Stomach (tissue), 9 donors: Measurements from ENCODE around the gene CMYA5. TPM values are rescaled to one million over a fixed set of nuclear protein-coding genes. Genes with fewer than 3 reads are reported as not detected.

Source experiments
- DNase-seq, 2 donors: peaks; one replicate each; pipeline versions ENCODE4 v3.0.0 to v3.0.0-alpha.2; 2013 to 2019
- H3K27ac ChIP-seq, 5 donors: fragments of 200-600 bp in 4 of 5; sonication (generic) in 4 of 5; one replicate each; pipeline ENCODE4 v1.5.1; 2013 to 2019; ENCODE audit warnings: mild to moderate bottlenecking in 1 of 5, moderate library complexity in 1 of 5
- H3K27me3 ChIP-seq, 3 donors: fragments of 200-600 bp; sonication (generic); one replicate each; pipeline ENCODE4 v1.5.1; 2017 to 2019; ENCODE audit warnings: mixed run types in 1 of 3
- H3K36me3 ChIP-seq, 4 donors: fragments of 200-600 bp; sonication (generic); 1 replicate in 3 of 4; 2 replicates in 1 of 4; pipeline ENCODE4 v1.5.1; 2016 to 2019
- H3K4me1 ChIP-seq, 4 donors: fragments of 200-600 bp; sonication (generic); one replicate each; pipeline ENCODE4 v1.5.1; 2016 to 2019
- H3K4me3 ChIP-seq, 4 donors: fragments of 200-600 bp; sonication (generic) in 3 of 4; one replicate each; pipeline ENCODE4 v1.5.1; 2016 to 2019; ENCODE audit warnings: mild to moderate bottlenecking in 1 of 4
- H3K9me3 ChIP-seq, 4 donors: fragments of 200-600 bp; sonication (generic); one replicate each; pipeline ENCODE4 v1.5.1; 2016 to 2019
- CTCF ChIP-seq, 7 experiments: fragments of 450-650 bp in 4 of 7; fragments of 200-600 bp in 3 of 7; sonication (generic) in 3 of 7; IDR thresholded peaks; one replicate each; pipeline ENCODE4 v1.5.1; 2016 to 2019; ENCODE audit warnings: antibody characterized with exemption in 7 of 7, control low read depth in 2 of 7, mild to moderate bottlenecking in 1 of 7
- EP300 ChIP-seq: sonication (generic); formaldehyde crosslinking; IDR thresholded peaks from one replicate; pipeline ENCODE4 v1.6.1; 2017; ENCODE audit warnings: antibody characterized with exemption
- POLR2A ChIP-seq, 4 donors: fragments of 450-650 bp; IDR thresholded peaks; one replicate each; pipeline ENCODE4 v1.6.1; 2016; ENCODE audit warnings: antibody characterized with exemption in 4 of 4, control low read depth in 2 of 4, mild to moderate bottlenecking in 1 of 4, moderate library complexity in 1 of 4
- POLR2AphosphoS5 ChIP-seq, 3 donors: sonication (generic); formaldehyde crosslinking; IDR thresholded peaks; one replicate each; pipeline ENCODE4 v1.6.1; 2016; ENCODE audit warnings: antibody characterized with exemption in 3 of 3
- WGBS, 5 donors: extraction: QIAGEN DNeasy Blood & Tissue Kit in 3 of 5; methylation state at CpG; one replicate each; pipeline versions ENCODE4 v1.1.5 to v1.1.7; 2013 to 2018; 5-methylcytosine and 5-hydroxymethylcytosine counted together
- intact Hi-C: fragments of 100-400 bp; cut with DNase I; formaldehyde crosslinking; loops from one replicate; pipeline ENCODE4 v1.15.1; 2023; ENCODE audit warnings: low total_unique reads
- polyA plus RNA-seq, 3 donors: library from polyadenylated mRNA; stranded (reverse); fragments of 200-250 nt; gene quantifications; one replicate each; pipeline ENCODE4 v1.2.3, GENCODE V29; 2013
- total RNA-seq, 5 donors: library from RNA; depleted of rRNA; stranded (reverse); fragments of >200 nt; gene quantifications; one replicate each; pipeline versions ENCODE4 v1.1.0 to v1.2.3, GENCODE V29; 2014 to 2016
- donor health status: healthy with polysubstance abuse.
- donor health status: Bipolar disorder and iron deficiency.
- donor health status: healthy.

CMYA5 gene
- total and polyA plus RNA-seq, 8 donors, result under 0.01 to 13.8 (median 3.4) TPM

DNA sequence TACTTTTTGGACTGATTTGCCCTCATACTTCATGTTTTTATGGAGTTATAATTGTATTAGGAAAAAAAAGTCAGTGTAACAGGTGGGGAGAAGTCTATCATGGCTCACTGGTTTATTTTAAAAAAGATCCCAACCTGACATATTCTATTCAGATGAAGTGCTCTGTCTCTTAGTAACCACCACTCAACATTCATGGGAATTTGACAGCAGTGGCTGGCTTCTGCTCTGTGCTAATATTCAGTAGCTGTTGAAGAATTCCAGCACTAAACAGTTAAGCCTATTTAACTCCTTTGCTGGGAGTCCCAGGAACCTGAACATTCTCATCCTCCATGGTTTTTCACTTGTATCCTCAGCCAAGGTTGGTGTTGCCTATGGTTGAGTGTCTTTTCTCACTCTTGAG is 23.1 kb downstream of the CMYA5 start:
- H3K27ac ChIP-seq, result no peak overlapping the region
- intact Hi-C loops, result no loop called here
- TF ChIP-seq POLR2AphosphoS5 (IDR thresholded peaks at IDR 0.05) (no peak), EP300 (no peak), CTCF (IDR thresholded peaks at IDR 0.05) (no peak), POLR2A (IDR thresholded peaks at IDR 0.05) (no peak)
- no peak for DNase-seq
- no peaks in the 10 kb centered on the region for H3K36me3 ChIP-seq
- H3K27me3 ChIP-seq, result no peaks in the 10 kb centered on the region
- H3K4me3 ChIP-seq, result no peak overlapping the region
- H3K4me1 ChIP-seq, result no peaks in the 10 kb centered on the region
- no peaks in the 10 kb centered on the region for H3K9me3 ChIP-seq

GRCh38 chr5:79713727-79714126 is 24.1 kb downstream of the CMYA5 start:
- Histone ChIP-seq H3K4me1 (no peaks in the 10 kb centered on the region), H3K27me3 (no peaks in the 10 kb centered on the region), H3K9me3 (peaks cover 0 to 2% (median 0%) of the 10 kb centered on the region in 4 donors), H3K27ac (no peak overlapping the region), H3K4me3 (no peak overlapping the region), H3K36me3 (no peaks in the 10 kb centered on the region)
- 91 to 94% (median 93%) methylated on average over 7 of the region's 7 CpGs for WGBS, 5 donors
- intact Hi-C loops, result no loop called here
- DNase-seq, result no peak
- TF ChIP-seq CTCF (IDR thresholded peaks at IDR 0.05) (no peak), POLR2AphosphoS5 (IDR thresholded peaks at IDR 0.05) (no peak), POLR2A (IDR thresholded peaks at IDR 0.05) (no peak), EP300 (no peak)

DNA sequence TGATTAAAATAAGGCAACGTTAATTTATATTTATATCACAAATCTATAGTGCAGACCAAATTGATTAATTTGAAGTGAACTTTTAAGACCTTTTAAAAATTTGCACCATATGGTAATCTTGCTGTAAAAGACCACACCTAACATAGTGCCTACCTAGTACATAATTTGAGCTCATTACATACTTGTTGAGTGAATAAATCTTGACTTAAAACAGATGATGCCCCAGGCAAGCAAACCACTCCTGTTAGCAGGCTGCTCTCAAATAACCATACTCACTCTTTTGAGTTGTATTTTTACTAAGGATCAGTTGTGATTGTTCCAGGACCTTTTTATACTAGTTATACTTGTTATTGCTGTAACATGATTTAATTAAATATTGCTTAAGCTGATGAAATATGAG is 27.2 kb downstream of the CMYA5 start:
- no peak for DNase-seq
- intact Hi-C loops, result no loop called here
- TF ChIP-seq POLR2AphosphoS5 (IDR thresholded peaks at IDR 0.05) (no peak), POLR2A (IDR thresholded peaks at IDR 0.05) (no peak), CTCF (IDR thresholded peaks at IDR 0.05) (no peak)
- Histone ChIP-seq H3K27me3 (no peaks in the 10 kb centered on the region), H3K36me3 (no peaks in the 10 kb centered on the region), H3K27ac (no peak overlapping the region), H3K4me1 (no peaks in the 10 kb centered on the region), H3K4me3 (no peak overlapping the region), H3K9me3 (peaks cover 0 to 26% (median 16%) of the 10 kb centered on the region in 4 donors)
- 0 to 100% (median 43%) methylated on average over 1 of the region's 1 CpG for WGBS, 5 donors

DNA sequence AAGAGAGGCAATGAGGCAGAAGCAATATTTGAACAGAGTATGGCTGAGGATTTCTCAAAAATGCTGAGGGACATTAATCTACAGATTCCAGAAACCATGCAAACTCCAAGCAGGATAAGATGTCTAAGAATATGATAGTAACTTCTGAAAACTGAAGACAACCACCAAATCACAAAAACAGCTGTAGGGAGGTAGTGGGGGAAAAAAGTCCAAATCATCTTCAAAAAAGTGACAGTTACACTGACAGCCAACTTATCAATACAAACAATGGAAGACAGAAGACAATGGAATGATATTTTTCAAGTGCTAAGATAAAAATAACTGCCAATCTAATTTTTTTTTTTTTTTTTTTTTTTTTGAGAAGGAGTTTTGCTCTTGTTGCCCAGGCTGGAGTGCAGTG is 30.5 kb downstream of the CMYA5 start:
- Histone ChIP-seq H3K4me1 (no peaks in the 10 kb centered on the region), H3K36me3 (no peaks in the 10 kb centered on the region), H3K27ac (no peak overlapping the region), H3K4me3 (no peak overlapping the region), H3K9me3 (peaks cover 0 to 26% (median 16%) of the 10 kb centered on the region in 4 donors), H3K27me3 (no peaks in the 10 kb centered on the region)
- no peak for DNase-seq
- TF ChIP-seq EP300 (no peak), CTCF (IDR thresholded peaks at IDR 0.05) (no peak), POLR2A (IDR thresholded peaks at IDR 0.05) (no peak), POLR2AphosphoS5 (IDR thresholded peaks at IDR 0.05) (no peak)
- intact Hi-C loops, result no loop called here
